Activated B cell treated with CpG ODN at 0.5 μM for 24 hours (primary cell): ENCODE data around the gene SPRYD7. TPM values are rescaled to one million over a fixed set of nuclear protein-coding genes. Genes with fewer than 3 reads are reported as not detected.

Source experiments
- ATAC-seq: fragments of 200-7000 bp; cut with Tn5 transposase; one replicate; pipeline ENCODE4 v1.10.0; 2021; ENCODE audit warnings: low read depth, mild to moderate bottlenecking, moderate library complexity
- CTCF ChIA-PET: fragments of 350-600 bp; sonication (Branson Sonifier 250); formaldehyde crosslinking; loops from one replicate; lab custom pipeline; 2021; ENCODE audit warnings: antibody characterized with exemption; lab: Charles Lee
- POLR2A ChIA-PET: fragments of 350-600 bp; sonication (Branson Sonifier 250); formaldehyde crosslinking; loops from one replicate; lab custom pipeline; 2021; ENCODE audit warnings: antibody characterized with exemption; lab: Charles Lee
- DNase-seq: peaks from one replicate; pipeline ENCODE4 v3.0.0; 2022
- H3K27ac Mint-ChIP-seq: one replicate; pipeline ENCODE4 v1.8.0; 2020; ENCODE audit warnings: mixed read lengths
- H3K27me3 Mint-ChIP-seq: one replicate; pipeline ENCODE4 v1.8.0; 2021; ENCODE audit warnings: mixed read lengths
- H3K36me3 Mint-ChIP-seq: one replicate; pipeline ENCODE4 v1.8.0; 2021; ENCODE audit warnings: low read depth, mixed read lengths
- H3K4me1 Mint-ChIP-seq: one replicate; pipeline ENCODE4 v1.8.0; 2021; ENCODE audit warnings: mixed read lengths
- H3K4me3 Mint-ChIP-seq: one replicate; pipeline ENCODE4 v1.8.0; 2020; ENCODE audit warnings: mild to moderate bottlenecking, mixed read lengths
- H3K9me3 Mint-ChIP-seq: one replicate; pipeline ENCODE4 v1.8.0; 2020; ENCODE audit warnings: mixed read lengths
- intact Hi-C: fragments of 100-400 bp; cut with micrococcal nuclease; formaldehyde crosslinking; loops from one replicate; pipeline ENCODE4 v1.15.1; 2024
- total RNA-seq: library from RNA; stranded (reverse); gene quantifications from 2 replicates; pipeline ENCODE4 v1.2.3, GENCODE V29; 2022
- TF ChIP-seq, protein P1 (sequence below): fragments of 200-600 bp; IDR thresholded peaks from one replicate; pipeline ENCODE4 v1.8.0; 2022; ENCODE audit warnings: antibody characterized with exemption, mild to moderate bottlenecking

The SPRYD7 gene
- total RNA-seq, 1 donor from 2014 or later = 3.7 TPM

DNA sequence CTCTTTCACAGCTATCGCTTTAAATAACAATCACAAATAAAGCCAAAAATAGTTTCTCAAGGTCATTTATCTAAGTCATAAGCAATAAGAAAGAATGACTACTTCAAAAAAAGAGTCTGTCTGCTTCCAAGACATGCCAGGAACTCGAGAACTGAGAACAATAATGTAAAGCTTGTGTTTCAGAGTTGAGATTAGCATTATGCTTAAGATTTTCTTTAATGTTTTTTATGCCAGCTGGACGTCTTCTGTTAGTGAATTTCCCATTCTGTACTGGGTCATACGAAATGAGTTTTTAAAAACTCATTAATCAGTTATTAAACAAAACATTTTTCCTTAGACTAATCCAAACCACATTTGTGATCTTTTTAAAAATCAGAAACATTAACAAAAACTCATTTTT is 3.2 kb upstream of the SPRYD7 start:
- H3K36me3 Mint-ChIP-seq = peaks cover 9% of the 10 kb centered on the region

DNA sequence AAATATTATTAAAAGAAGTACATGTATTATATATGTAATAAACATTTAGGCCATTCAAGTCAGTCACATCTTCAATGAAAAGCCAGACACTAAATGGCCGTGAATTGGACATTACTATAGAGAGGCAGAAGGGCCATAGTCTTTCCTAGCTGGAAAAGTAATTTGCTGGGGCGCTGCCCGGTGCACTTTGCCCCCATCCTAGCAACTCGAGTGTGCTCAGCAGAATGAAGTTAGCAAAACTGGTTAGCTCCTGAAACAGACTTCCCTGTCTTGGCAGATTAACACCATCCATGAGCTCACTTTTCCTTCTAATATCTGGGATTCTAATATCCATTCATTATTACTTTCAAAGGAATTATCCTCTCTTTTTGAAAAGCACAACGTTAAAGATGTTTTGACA is 2.8 kb upstream of the SPRYD7 start:
- intact Hi-C loops = loop anchor here (5.0 kb wide), 6 partner anchors 92 to 1863 kb away; partner anchors contain the start of genes DHRS12, FNDC3A and RCBTB1
- TF ChIP-seq, protein P1, sequence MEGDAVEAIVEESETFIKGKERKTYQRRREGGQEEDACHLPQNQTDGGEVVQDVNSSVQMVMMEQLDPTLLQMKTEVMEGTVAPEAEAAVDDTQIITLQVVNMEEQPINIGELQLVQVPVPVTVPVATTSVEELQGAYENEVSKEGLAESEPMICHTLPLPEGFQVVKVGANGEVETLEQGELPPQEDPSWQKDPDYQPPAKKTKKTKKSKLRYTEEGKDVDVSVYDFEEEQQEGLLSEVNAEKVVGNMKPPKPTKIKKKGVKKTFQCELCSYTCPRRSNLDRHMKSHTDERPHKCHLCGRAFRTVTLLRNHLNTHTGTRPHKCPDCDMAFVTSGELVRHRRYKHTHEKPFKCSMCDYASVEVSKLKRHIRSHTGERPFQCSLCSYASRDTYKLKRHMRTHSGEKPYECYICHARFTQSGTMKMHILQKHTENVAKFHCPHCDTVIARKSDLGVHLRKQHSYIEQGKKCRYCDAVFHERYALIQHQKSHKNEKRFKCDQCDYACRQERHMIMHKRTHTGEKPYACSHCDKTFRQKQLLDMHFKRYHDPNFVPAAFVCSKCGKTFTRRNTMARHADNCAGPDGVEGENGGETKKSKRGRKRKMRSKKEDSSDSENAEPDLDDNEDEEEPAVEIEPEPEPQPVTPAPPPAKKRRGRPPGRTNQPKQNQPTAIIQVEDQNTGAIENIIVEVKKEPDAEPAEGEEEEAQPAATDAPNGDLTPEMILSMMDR = no peak
- no peak overlapping the region for H3K4me3 Mint-ChIP-seq
- H3K36me3 Mint-ChIP-seq = peaks cover 9% of the 10 kb centered on the region
- peaks cover 29% of the 10 kb centered on the region for H3K4me1 Mint-ChIP-seq
- DNase-seq = no peak
- ChIA-PET POLR2A (interaction anchor here (1.2 kb wide), 2 partner anchors 58 to 146 kb away, joined by 3 to 5 read pairs; partner anchors contain the start of gene TRIM13), CTCF (interaction anchor here (1.0 kb wide), 1 partner anchor 38 kb away, joined by 5 read pairs; no protein-coding TSS in a partner anchor)
- H3K27ac Mint-ChIP-seq = no peak overlapping the region
- no peaks in the 10 kb centered on the region for H3K27me3 Mint-ChIP-seq
- H3K9me3 Mint-ChIP-seq = no peaks in the 10 kb centered on the region
- ATAC-seq = no peak

More for the DNA sequence above, 3.2 kb upstream of the SPRYD7 start:
- intact Hi-C loops = loop anchor here (5.0 kb wide), 6 partner anchors 92 to 1863 kb away; partner anchors contain the start of genes DHRS12, FNDC3A and RCBTB1
- Mint-ChIP-seq H3K27me3 (no peaks in the 10 kb centered on the region), H3K4me3 (no peak overlapping the region), H3K9me3 (no peaks in the 10 kb centered on the region), H3K4me1 (peaks cover 29% of the 10 kb centered on the region), H3K27ac (no peak overlapping the region)
- TF ChIP-seq, protein P1 = no peak
- ChIA-PET CTCF (interaction anchor here (1.0 kb wide), 1 partner anchor 37 kb away, joined by 5 read pairs; no protein-coding TSS in a partner anchor), POLR2A (interaction anchor here (1.2 kb wide), 2 partner anchors 58 to 146 kb away, joined by 3 to 5 read pairs; partner anchors contain the start of gene TRIM13)
- ATAC-seq (no peak), DNase-seq (no peak)

DNA sequence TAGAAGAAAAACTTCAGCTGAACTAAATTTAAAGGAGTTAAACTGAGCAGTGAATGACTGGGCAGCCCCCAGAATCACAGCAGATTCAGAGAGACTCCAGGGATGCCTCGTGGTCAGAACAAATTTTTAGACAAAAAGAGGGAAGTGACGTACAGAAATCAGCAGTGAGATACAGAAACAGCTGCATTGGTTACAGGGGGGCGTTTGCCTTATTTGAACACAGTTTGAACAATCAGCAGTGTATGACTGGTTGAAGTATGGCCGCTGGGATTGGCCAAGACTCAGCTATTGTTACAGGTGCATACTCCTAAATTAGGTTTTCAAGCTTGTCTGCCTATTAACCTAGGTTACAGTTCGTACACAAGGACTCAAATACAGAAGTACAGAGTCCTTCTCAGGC is 2.2 kb upstream of the SPRYD7 start:
- H3K9me3 Mint-ChIP-seq = no peaks in the 10 kb centered on the region
- DNase-seq (no peak), ATAC-seq (no peak)
- H3K27ac Mint-ChIP-seq = peak overlapping the region; percentile 79
- POLR2A ChIA-PET = interaction anchor here (1.2 to 3.0 kb wide), 3 partner anchors 59 to 145 kb away, joined by 3 to 15 read pairs (median 5); partner anchors contain the start of gene TRIM13
- H3K36me3 Mint-ChIP-seq = peaks cover 9% of the 10 kb centered on the region
- CTCF ChIA-PET = no interaction called here
- peaks cover 29% of the 10 kb centered on the region for H3K4me1 Mint-ChIP-seq
- peak overlapping the region; percentile 53 for H3K4me3 Mint-ChIP-seq
- H3K27me3 Mint-ChIP-seq = no peaks in the 10 kb centered on the region
- TF ChIP-seq, protein P1 = no peak
- intact Hi-C loops = loop anchor here (5.0 kb wide), 6 partner anchors 91 to 1864 kb away; partner anchors contain the start of genes DHRS12, FNDC3A and RCBTB1

DNA sequence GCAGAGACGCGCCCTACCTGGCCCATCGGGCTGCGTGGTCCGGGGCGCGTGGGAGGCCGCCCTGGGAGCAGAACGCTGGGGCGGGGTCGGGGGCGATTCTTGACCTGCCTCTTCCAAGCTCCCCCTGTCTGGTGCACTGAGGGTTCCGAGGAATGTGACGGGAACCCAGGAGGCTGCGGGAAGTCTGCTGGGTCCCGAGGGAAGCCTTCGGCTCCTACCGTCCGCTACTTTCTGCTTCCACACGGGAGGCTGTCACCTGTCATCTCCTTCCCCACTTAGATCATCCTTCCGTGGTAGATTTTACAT is 781 bp upstream of the SPRYD7 start:
- peaks cover 9% of the 10 kb centered on the region for H3K36me3 Mint-ChIP-seq
- no peaks in the 10 kb centered on the region for H3K27me3 Mint-ChIP-seq
- H3K4me1 Mint-ChIP-seq = peaks cover 32% of the 10 kb centered on the region
- peak overlapping the region; percentile 97 for H3K4me3 Mint-ChIP-seq
- intact Hi-C loops = loop anchor here (1.0 to 5.0 kb wide), 14 partner anchors 60 to 1865 kb away; partner anchors contain the start of genes CAB39L, DHRS12, EBPL and FNDC3A
- TF ChIP-seq, protein P1 = no peak
- DNase-seq (no peak), ATAC-seq (no peak)
- POLR2A ChIA-PET = interaction anchor here (0.6 to 3.0 kb wide), 13 partner anchors 15 to 974 kb away, joined by 3 to 21 read pairs (median 5); partner anchors contain the start of genes CAB39L, PHF11, RNASEH2B and SETDB2
- no peaks in the 10 kb centered on the region for H3K9me3 Mint-ChIP-seq
- H3K27ac Mint-ChIP-seq = peak overlapping the region; percentile 91
- CTCF ChIA-PET = interaction anchor here (1.0 to 1.9 kb wide), 3 partner anchors 40 to 979 kb away, joined by 5 to 12 read pairs (median 5); no protein-coding TSS in a partner anchor
